ENCODE results near the gene PLAGL2. TPM values are rescaled to one million over a fixed set of nuclear protein-coding genes. Genes with fewer than 3 reads are reported as not detected.
"Not testable (repeated sequence)": the region's sequence is repeated elsewhere in the genome, so short reads cannot be mapped to it uniquely, and the experiment has no call there.

PLAGL2 gene
- total RNA-seq, result 17.3 and 17.9 TPM in 2 replicates

GRCh38 chr20:32207626-32208498, at the start of gene PLAGL2, which contains the start of gene POFUT1:
Gene PLAGL2 (minus strand): TSS chr20:32207743. CDS start chr20:32202178, 5,565 bp downstream.
Gene POFUT1 (plus strand): TSS chr20:32207880. CDS start chr20:32207942, 62 bp downstream.
- H3K4me1 Mint-ChIP-seq, result peaks cover 62% of the 10 kb centered on the region
- intact Hi-C loops (cut with micrococcal nuclease), result loop anchor here (1.0 to 10.0 kb wide), 9 partner anchors 69 to 764 kb away; partner anchors contain the start of genes ASXL1, HCK, KIF3B and PDRG1
- no peak for TF ChIP-seq CTCF (IDR thresholded peaks at IDR 0.05)
- H3K4me3 Mint-ChIP-seq, result peak within 1 kb of the TSS; percentile 91
- peak; percentile 92 for DNase-seq
- ChIA-PET POLR2A (interaction anchor here (0.6 kb wide), 1 partner anchor 71 kb away, joined by 3 read pairs; no protein-coding TSS in a partner anchor), CTCF (interaction anchor here (0.8 kb wide), 1 partner anchor 173 kb away, joined by 3 read pairs; no protein-coding TSS in a partner anchor)
- no peaks in the 10 kb centered on the region for H3K27me3 Mint-ChIP-seq
- no peaks in the 10 kb centered on the region for H3K9me3 Mint-ChIP-seq
- H3K36me3 Mint-ChIP-seq (ENCODE audit: low read depth), result peaks cover 46% of the 10 kb centered on the region
- H3K27ac Mint-ChIP-seq, result peak within 1 kb of the TSS; percentile 85
- peak; percentile 97 for ATAC-seq (ENCODE audit: low read depth)

GRCh38 chr20:32252189-32252588, 44.6 kb upstream of the PLAGL2 start:
- peaks cover 3% of the 10 kb centered on the region for H3K9me3 Mint-ChIP-seq
- H3K27ac Mint-ChIP-seq, result no peak overlapping the region
- peaks cover 16% of the 10 kb centered on the region for H3K4me1 Mint-ChIP-seq
- ATAC-seq (ENCODE audit: low read depth), result no peak
- ChIA-PET POLR2A (no interaction called here), CTCF (no interaction called here)
- no peaks in the 10 kb centered on the region for H3K36me3 Mint-ChIP-seq (ENCODE audit: low read depth)
- DNase-seq, result no peak
- H3K4me3 Mint-ChIP-seq, result no peak overlapping the region
- TF ChIP-seq CTCF (IDR thresholded peaks at IDR 0.05), result no peak
- H3K27me3 Mint-ChIP-seq, result no peaks in the 10 kb centered on the region
- intact Hi-C loops (cut with micrococcal nuclease), result no loop called here

- Mint-ChIP-seq H3K27me3 (no peaks in the 10 kb centered on the region), H3K36me3 (ENCODE audit: low read depth) (no peaks in the 10 kb centered on the region), H3K9me3 (peaks cover 3% of the 10 kb centered on the region), H3K27ac (no peak overlapping the region), H3K4me1 (peaks cover 11% of the 10 kb centered on the region), H3K4me3 (no peak overlapping the region)
- ATAC-seq (ENCODE audit: low read depth) (no peak), DNase-seq (no peak)
- no peak for TF ChIP-seq CTCF (IDR thresholded peaks at IDR 0.05)
- intact Hi-C loops (cut with micrococcal nuclease), result no loop called here
- ChIA-PET CTCF (no interaction called here), POLR2A (no interaction called here)
Measured at GRCh38 chr20:32251470-32251869, 43.9 kb upstream of the PLAGL2 start.

- ATAC-seq (ENCODE audit: low read depth) (peak; percentile 60), DNase-seq (no peak)
- no peak overlapping the region for H3K27ac Mint-ChIP-seq
- H3K9me3 Mint-ChIP-seq, result peaks cover 3% of the 10 kb centered on the region
- H3K4me1 Mint-ChIP-seq, result peaks cover 11% of the 10 kb centered on the region
- intact Hi-C loops (cut with micrococcal nuclease), result no loop called here
- ChIA-PET POLR2A (no interaction called here), CTCF (no interaction called here)
- H3K27me3 Mint-ChIP-seq, result no peaks in the 10 kb centered on the region
- no peak for TF ChIP-seq CTCF (IDR thresholded peaks at IDR 0.05)
- H3K36me3 Mint-ChIP-seq (ENCODE audit: low read depth), result no peaks in the 10 kb centered on the region
- H3K4me3 Mint-ChIP-seq, result no peak overlapping the region
Measured at GRCh38 chr20:32249030-32249738, 41.6 kb upstream of the PLAGL2 start.

- Mint-ChIP-seq H3K4me1 (peaks cover 11% of the 10 kb centered on the region), H3K4me3 (no peak overlapping the region), H3K27me3 (no peaks in the 10 kb centered on the region), H3K9me3 (no peaks in the 10 kb centered on the region), H3K36me3 (ENCODE audit: low read depth) (no peaks in the 10 kb centered on the region), H3K27ac (no peak overlapping the region)
- ChIA-PET POLR2A (no interaction called here), CTCF (no interaction called here)
- TF ChIP-seq CTCF (IDR thresholded peaks at IDR 0.05), result no peak
- ATAC-seq (ENCODE audit: low read depth) (no peak), DNase-seq (no peak)
- intact Hi-C loops (cut with micrococcal nuclease), result no loop called here
Measured at GRCh38 chr20:32248043-32248442, 40.5 kb upstream of the PLAGL2 start.

GRCh38 chr20:32246208-32246607, 38.7 kb upstream of the PLAGL2 start:
- H3K27me3 Mint-ChIP-seq; H3K4me3 Mint-ChIP-seq; intact Hi-C loops (cut with micrococcal nuclease); DNase-seq; H3K36me3 Mint-ChIP-seq (ENCODE audit: low read depth); H3K9me3 Mint-ChIP-seq; CTCF ChIA-PET; H3K4me1 Mint-ChIP-seq; ATAC-seq (ENCODE audit: low read depth); H3K27ac Mint-ChIP-seq: not testable (repeated sequence)
- POLR2A ChIA-PET, result interaction anchor here (0.7 kb wide), 1 partner anchor 11 kb away, joined by 3 read pairs; no protein-coding TSS in a partner anchor
